ENCODE results near the gene BBX.

BBX gene

GRCh38 chr3:107710851-107711250 lies 188.1 kb downstream of the BBX start:
- no peak for ATAC-seq (replicated peaks)
- peaks cover 6 to 27% of the 10 kb centered on the region in 2 donors for H3K4me1 Mint-ChIP-seq
- peaks cover 0 to 3% of the 10 kb centered on the region in 2 donors for H3K9me3 Mint-ChIP-seq
- no peak overlapping the region for H3K4me3 Mint-ChIP-seq
- no peak for DNase-seq
- no peak overlapping the region for H3K27ac Mint-ChIP-seq
- no peaks in the 10 kb centered on the region for H3K27me3 Mint-ChIP-seq
- H3K36me3 Mint-ChIP-seq: peaks cover 25 to 27% of the 10 kb centered on the region in 2 donors

GRCh38 chr3:107716734-107717133 lies 194.0 kb downstream of the BBX start:
- Mint-ChIP-seq H3K4me1 (peaks cover 7 to 26% of the 10 kb centered on the region in 2 donors), H3K9me3 (peaks cover 0 to under 1% of the 10 kb centered on the region in 2 donors), H3K36me3 (peaks cover 20 to 25% of the 10 kb centered on the region in 2 donors), H3K27ac (no peak overlapping the region), H3K27me3 (no peaks in the 10 kb centered on the region), H3K4me3 (no peak overlapping the region)
- DNase-seq (no peak), ATAC-seq (replicated peaks) (no peak)

- Mint-ChIP-seq H3K27me3 (no peaks in the 10 kb centered on the region), H3K4me1 (peaks cover 3 to 10% of the 10 kb centered on the region in 2 donors), H3K9me3 (no peaks in the 10 kb centered on the region), H3K27ac (no peak overlapping the region), H3K36me3 (peaks cover 8 to 16% of the 10 kb centered on the region in 2 donors), H3K4me3 (no peak overlapping the region)
- ATAC-seq (replicated peaks) (no peak), DNase-seq (no peak)
Observed at GRCh38 chr3:107718547-107718946, 195.8 kb downstream of the BBX start.

- Mint-ChIP-seq H3K27ac (no peak overlapping the region), H3K4me1 (peaks cover 0 to 5% of the 10 kb centered on the region in 2 donors), H3K4me3 (no peak overlapping the region), H3K9me3 (no peaks in the 10 kb centered on the region), H3K36me3 (peaks cover 18 to 38% of the 10 kb centered on the region in 2 donors), H3K27me3 (no peaks in the 10 kb centered on the region)
- ATAC-seq (replicated peaks): no peak
- DNase-seq: no peak
Observed at GRCh38 chr3:107727102-107727501, 204.3 kb downstream of the BBX start.

GRCh38 chr3:107729686-107730085 lies 206.9 kb downstream of the BBX start:
- Mint-ChIP-seq H3K36me3 (peaks cover 22 to 41% of the 10 kb centered on the region in 2 donors), H3K9me3 (no peaks in the 10 kb centered on the region), H3K4me1 (peaks cover 0 to 5% of the 10 kb centered on the region in 2 donors), H3K27ac (no peak overlapping the region), H3K27me3 (no peaks in the 10 kb centered on the region), H3K4me3 (no peak overlapping the region)
- ATAC-seq (replicated peaks): no peak
- no peak for DNase-seq

- ATAC-seq (replicated peaks) (no peak), DNase-seq (no peak)
- H3K27me3 Mint-ChIP-seq: no peaks in the 10 kb centered on the region
- peaks cover 9 to 10% of the 10 kb centered on the region in 2 donors for H3K4me1 Mint-ChIP-seq
- no peaks in the 10 kb centered on the region for H3K9me3 Mint-ChIP-seq
- H3K27ac Mint-ChIP-seq: no peak overlapping the region
- H3K4me3 Mint-ChIP-seq: no peak overlapping the region
- peaks cover 16 to 34% of the 10 kb centered on the region in 2 donors for H3K36me3 Mint-ChIP-seq
Observed at GRCh38 chr3:107734317-107734716, 211.6 kb downstream of the BBX start.

GRCh38 chr3:107737914-107738313 lies 215.2 kb downstream of the BBX start:
- no peak for ATAC-seq (replicated peaks)
- Mint-ChIP-seq H3K27me3 (no peaks in the 10 kb centered on the region), H3K4me1 (peaks cover 21 to 25% of the 10 kb centered on the region in 2 donors), H3K36me3 (peaks cover 9 to 24% of the 10 kb centered on the region in 2 donors), H3K9me3 (no peaks in the 10 kb centered on the region), H3K27ac (no peak overlapping the region), H3K4me3 (no peak overlapping the region)
- DNase-seq: no peak

GRCh38 chr3:107738486-107739183 lies 215.9 kb downstream of the BBX start:
- Mint-ChIP-seq H3K27ac (no peak overlapping the region), H3K36me3 (peaks cover 6 to 17% of the 10 kb centered on the region in 2 donors), H3K27me3 (no peaks in the 10 kb centered on the region), H3K4me1 (peaks cover 21 to 25% of the 10 kb centered on the region in 2 donors), H3K9me3 (no peaks in the 10 kb centered on the region), H3K4me3 (no peak overlapping the region)
- DNase-seq: no peak
- no peak for ATAC-seq (replicated peaks)

- peaks cover 21 to 25% of the 10 kb centered on the region in 2 donors for H3K4me1 Mint-ChIP-seq
- H3K27me3 Mint-ChIP-seq: no peaks in the 10 kb centered on the region
- no peak for DNase-seq
- H3K36me3 Mint-ChIP-seq: peaks cover 6 to 17% of the 10 kb centered on the region in 2 donors
- no peak overlapping the region for H3K4me3 Mint-ChIP-seq
- no peak overlapping the region for H3K27ac Mint-ChIP-seq
- ATAC-seq (replicated peaks): peak; percentile 78 to 90
- H3K9me3 Mint-ChIP-seq: no peaks in the 10 kb centered on the region
Observed at GRCh38 chr3:107739227-107739626, 216.5 kb downstream of the BBX start.

GRCh38 chr3:107740992-107741896 lies 218.5 kb downstream of the BBX start:
- ATAC-seq (replicated peaks): no peak
- no peak for DNase-seq
- Mint-ChIP-seq H3K27ac (no peak overlapping the region), H3K27me3 (no peaks in the 10 kb centered on the region), H3K4me1 (peaks cover 21 to 25% of the 10 kb centered on the region in 2 donors), H3K36me3 (peaks cover 6 to 11% of the 10 kb centered on the region in 2 donors), H3K4me3 (no peak overlapping the region), H3K9me3 (no peaks in the 10 kb centered on the region)

GRCh38 chr3:107745354-107745753 lies 222.6 kb downstream of the BBX start:
- Mint-ChIP-seq H3K4me1 (peaks cover 4 to 5% of the 10 kb centered on the region in 2 donors), H3K27me3 (no peaks in the 10 kb centered on the region), H3K36me3 (peaks cover under 1 to 8% of the 10 kb centered on the region in 2 donors), H3K27ac (no peak overlapping the region), H3K4me3 (no peak overlapping the region), H3K9me3 (no peaks in the 10 kb centered on the region)
- ATAC-seq (replicated peaks) (no peak), DNase-seq (no peak)

GRCh38 chr3:107752202-107752990 lies 229.6 kb downstream of the BBX start:
- Mint-ChIP-seq H3K27ac (no peak overlapping the region), H3K36me3 (peaks cover 4 to 11% of the 10 kb centered on the region in 2 donors)

GRCh38 chr3:107753494-107753893 lies 230.7 kb downstream of the BBX start:
- Mint-ChIP-seq H3K36me3 (peaks cover 6 to 18% of the 10 kb centered on the region in 2 donors), H3K27me3 (no peaks in the 10 kb centered on the region)
- DNase-seq: peak; percentile 8

More at GRCh38 chr3:107752202-107752990, 229.6 kb downstream of the BBX start:
- Mint-ChIP-seq H3K27me3 (no peaks in the 10 kb centered on the region), H3K9me3 (no peaks in the 10 kb centered on the region), H3K4me1 (no peaks in the 10 kb centered on the region), H3K4me3 (no peak overlapping the region)
- DNase-seq (no peak), ATAC-seq (replicated peaks) (peak in 1 of 2 donors; percentile 38)

GRCh38 chr3:107753976-107754375 lies 231.2 kb downstream of the BBX start:
- no peaks in the 10 kb centered on the region for H3K27me3 Mint-ChIP-seq
- no peak for DNase-seq
- H3K4me3 Mint-ChIP-seq: no peak overlapping the region
- H3K9me3 Mint-ChIP-seq: no peaks in the 10 kb centered on the region
- H3K4me1 Mint-ChIP-seq: no peaks in the 10 kb centered on the region
- no peak overlapping the region for H3K27ac Mint-ChIP-seq
- H3K36me3 Mint-ChIP-seq: peaks cover 8 to 21% of the 10 kb centered on the region in 2 donors
- ATAC-seq (replicated peaks): no peak

More at GRCh38 chr3:107753494-107753893, 230.7 kb downstream of the BBX start:
- Mint-ChIP-seq H3K9me3 (no peaks in the 10 kb centered on the region), H3K4me3 (no peak overlapping the region), H3K27ac (no peak overlapping the region), H3K4me1 (no peaks in the 10 kb centered on the region)
- peak; percentile 71 for ATAC-seq (replicated peaks)

All from stimulated activated naive B cell treated with anti-CD40 and anti-IgM and Interleukin-4, amounts not matched to agents 10 μg/mL and 1 μg/mL and 100 μg/mL, for 72 hours (primary cell).